NCI-H446 treated with DMSO at 0.1 percent for 48 hours (cell line): Measurements from ENCODE around the gene USP32.
"Not testable (repeated sequence)": the region's sequence is repeated elsewhere in the genome, so short reads cannot be mapped to it uniquely, and the experiment has no call there.

ENCODE experiments used
- DNase-seq: peaks from one replicate; lab custom pipeline; 2025; lab: John Stamatoyannopoulos, UW

Gene USP32

GRCh38 chr17:60403523-60403810, 11.5 kb upstream of the USP32 start:
- no peak for DNase-seq

DNA sequence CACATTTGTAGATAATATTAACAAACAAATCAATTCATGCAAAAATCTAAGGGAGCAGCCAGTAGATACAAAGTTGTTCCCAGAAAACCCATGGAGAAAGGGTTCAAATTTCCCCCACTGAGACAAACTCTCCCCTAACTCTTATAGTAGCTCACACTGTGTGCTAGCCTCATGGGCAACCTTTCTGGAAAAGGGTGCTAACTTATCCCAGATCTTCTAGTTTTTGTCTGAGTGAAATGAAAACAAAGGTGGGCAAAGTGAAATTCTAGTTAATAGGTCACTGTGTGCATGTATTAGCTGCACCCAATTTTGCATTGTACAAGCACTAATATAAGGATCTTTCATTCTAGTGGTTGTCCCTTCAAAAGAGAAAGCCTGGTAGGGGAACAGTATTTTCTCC, 9.9 kb upstream of the USP32 start:
- no peak for DNase-seq

GRCh38 chr17:60398227-60398959, 6.5 kb upstream of the USP32 start:
- no peak for DNase-seq

- no peak for DNase-seq
These were observed 4.5 kb upstream of the USP32 start for GRCh38 chr17:60396412-60396811.

GRCh38 chr17:60395508-60396065, 3.7 kb upstream of the USP32 start:
- no peak for DNase-seq

DNA sequence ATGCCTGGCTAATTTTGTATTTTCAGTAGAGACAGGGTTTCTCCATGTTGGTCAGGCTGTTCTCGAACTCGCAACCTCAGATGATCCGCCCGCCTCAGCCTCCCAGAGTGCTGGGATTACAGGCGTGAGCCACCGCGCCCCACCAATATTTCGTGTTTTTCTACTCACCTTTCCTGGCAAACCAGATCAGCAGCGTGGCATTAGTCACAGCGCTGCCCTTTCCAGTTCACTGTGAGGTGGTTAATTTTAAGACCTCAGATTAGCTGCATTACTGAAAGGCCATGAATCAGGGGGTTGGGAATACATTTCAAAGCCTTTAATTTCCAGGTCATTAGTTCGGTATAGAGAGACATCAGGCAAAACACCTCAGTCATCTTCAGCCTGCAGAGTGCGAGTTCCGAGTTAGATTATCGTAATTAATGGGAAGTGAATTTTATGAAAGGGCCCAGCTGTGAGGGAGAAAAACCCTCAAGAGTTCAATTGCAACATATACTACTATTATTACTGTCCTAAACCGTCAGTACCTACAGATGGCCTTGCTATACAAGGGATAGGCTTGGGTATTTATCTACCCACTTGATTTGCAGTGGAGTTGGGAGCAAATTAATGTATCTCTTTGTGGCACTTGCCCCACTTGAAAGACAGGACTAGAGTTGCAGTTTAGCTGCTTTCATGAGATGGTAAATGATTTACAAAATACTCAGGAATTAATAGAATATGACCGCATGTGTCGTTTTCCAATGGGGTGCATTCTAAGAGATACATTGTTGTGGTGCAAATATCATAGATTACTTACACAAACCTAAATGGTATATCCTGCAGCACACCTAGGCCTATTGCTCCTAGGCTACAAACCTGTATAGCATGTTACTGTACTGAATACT, 2.1 kb upstream of the USP32 start:
- DNase-seq = no peak

GRCh38 chr17:60392845-60393702, 1.1 kb upstream of the USP32 start:
- peak; percentile 3 for DNase-seq

- DNase-seq = no peak
These were observed 377 bp downstream of the USP32 start for GRCh38 chr17:60391471-60392041.

DNA sequence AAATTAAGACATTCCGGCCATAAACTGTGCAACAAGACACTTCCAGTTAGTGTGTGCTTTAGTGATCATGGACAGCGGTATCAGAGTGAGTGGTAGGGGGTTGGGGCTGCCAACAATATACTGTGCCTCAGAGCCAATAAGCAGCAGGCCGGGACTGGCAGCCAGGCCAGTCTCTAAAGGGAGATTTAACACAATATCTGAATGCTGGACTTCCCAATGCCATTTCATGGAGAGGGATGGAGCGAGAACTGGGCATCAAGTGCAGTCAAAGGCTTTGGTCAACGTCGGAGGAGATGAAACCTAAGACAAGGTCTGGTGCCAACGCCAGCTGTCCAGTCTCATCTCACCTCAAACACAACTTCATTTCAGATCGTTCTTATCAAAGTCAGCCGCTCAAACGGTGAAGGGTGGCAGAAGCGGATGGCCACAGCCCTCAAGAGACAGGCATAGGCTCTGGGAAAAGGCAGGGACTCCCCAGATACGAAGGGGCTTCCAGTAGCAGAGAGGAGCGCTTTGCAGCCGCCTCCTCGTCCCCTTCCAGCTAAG, 935 bp downstream of the USP32 start:
- peak; percentile 12 for DNase-seq

GRCh38 chr17:60390186-60390585, 1.7 kb downstream of the USP32 start:
- DNase-seq = no peak

DNA sequence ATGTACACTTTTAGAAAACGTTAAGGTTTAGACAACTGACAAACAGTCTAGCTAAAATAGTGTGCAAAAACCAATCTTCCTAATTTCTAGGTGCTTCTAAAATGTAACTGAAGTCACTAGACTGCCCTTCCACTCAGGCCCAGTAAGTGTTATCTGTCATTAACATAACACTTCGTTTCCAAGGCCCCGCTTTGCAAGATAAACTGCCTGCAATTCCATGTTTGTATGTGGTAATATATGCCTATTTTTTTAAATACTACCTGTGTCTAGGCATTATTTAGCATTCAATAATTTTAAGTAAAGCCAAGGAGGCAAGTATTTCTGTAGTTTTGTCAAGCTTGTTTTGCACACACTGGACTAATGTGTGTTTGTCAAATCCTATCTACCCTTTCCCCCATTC, 3.2 kb downstream of the USP32 start:
- no peak for DNase-seq

DNA sequence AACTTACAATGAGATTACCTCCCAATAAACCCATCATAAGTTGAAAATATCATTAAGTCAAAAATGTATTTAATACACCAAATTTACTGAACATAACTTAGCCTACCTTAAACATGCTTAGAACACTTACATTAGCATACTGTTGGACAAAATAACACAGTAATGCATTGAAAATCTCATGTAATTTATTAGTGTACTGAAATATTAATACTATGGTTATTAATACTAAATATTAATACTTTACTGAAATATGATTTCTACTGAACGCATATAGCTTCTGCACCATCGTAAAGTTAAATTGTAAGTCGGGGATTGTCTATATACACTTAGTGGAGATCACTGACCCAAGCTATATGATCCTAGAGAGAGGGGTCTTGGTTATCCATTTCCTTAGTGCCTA, 4.3 kb downstream of the USP32 start:
- DNase-seq = no peak

- DNase-seq = no peak
These were observed 5.5 kb downstream of the USP32 start for GRCh38 chr17:60386147-60387058.

DNA sequence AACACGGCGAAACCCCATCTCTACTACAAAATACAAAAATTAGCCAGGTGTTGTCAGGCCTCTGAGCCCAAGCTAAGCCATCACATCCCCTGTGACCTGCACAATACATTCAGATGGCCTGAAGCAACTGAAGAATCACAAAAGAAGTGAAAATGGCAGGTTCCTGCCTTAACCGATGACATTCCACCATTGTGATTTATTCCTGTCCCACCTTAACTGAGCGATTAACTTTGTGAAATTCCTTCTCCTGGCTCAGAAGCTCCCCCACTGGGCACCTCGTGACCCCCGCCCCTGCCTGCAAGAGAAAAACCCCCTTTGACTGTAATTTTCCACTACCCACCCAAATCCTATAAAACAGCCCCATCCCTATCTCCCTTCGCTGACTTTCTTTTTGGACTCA, 7.0 kb downstream of the USP32 start:
- DNase-seq = not testable (repeated sequence)

DNA sequence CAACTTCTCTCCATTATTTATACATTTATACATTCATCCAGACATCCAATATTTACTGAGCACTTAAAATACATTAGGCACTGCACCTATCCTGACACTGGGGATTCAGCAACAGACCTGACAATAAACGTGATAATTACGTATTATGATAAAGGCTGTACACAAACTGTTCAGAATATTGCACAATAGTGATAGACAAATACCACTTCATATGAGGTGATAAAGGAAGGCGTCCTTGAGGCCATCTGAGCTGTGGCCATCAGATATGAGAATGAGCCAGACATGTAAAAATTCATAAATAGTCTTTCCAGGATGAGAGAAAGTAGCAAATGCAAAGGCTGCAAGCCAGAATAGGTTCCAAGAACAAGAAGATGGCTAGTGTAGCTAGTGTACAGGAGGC, 8.6 kb downstream of the USP32 start:
- DNase-seq = no peak

- no peak for DNase-seq
These were observed 10.0 kb downstream of the USP32 start for GRCh38 chr17:60381958-60382357.

GRCh38 chr17:60379461-60379860, 12.5 kb downstream of the USP32 start:
- not testable (repeated sequence) for DNase-seq

DNA sequence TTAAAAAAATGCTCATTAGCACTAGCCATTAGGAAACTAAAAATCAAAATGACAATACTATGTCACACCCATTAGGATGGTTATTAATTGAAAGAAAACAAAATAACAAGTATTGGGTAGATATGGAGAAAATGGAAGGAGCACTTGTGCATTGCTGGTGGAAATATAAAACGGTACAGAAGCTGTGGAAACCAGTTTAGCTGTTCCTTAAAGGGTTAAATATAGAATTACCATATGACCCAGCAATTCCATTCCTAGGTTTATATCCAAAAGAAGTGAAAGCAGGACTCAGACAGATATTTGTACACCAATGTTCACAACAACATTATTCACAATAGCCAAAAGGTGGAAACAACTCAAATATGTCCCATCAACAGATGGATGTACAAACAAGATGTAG, 13.7 kb downstream of the USP32 start:
- DNase-seq = not testable (repeated sequence)

DNA sequence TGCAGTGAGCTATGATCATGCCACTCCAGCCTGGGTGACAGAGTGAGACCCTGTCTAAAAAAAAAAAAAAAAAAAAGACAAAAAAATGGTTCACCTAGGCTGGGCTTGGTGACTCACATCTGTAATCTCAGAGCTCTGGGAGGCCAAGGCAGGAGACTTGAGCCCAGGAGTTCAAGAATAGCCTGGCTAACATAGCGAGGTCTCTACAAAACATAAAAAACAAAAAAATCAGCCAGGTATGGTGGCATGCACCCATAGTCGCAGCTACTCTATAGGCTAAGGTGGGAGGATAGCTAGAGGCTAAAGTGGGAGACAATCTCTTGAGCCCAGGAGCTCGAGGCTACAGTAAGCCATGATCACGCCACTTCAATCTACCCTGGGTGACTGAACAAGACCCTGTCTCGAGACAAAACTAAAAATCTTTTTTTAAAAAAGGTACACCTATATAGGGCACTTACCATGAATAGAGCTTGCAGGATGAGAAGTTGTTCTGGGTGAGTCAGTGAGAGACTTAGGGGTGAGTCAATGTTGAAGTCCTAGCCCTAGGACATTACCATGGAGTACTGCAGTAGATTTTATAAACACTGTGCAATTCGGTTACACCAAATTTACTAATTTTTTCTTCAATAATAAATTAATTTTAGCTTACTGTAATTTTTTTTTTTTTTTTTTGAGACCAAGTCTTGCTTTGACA, 19.0 kb downstream of the USP32 start:
- DNase-seq = no peak
